Fibroblast of skin of back (primary cell): Measurements from ENCODE around the gene TAS2R41.
"Not testable (repeated sequence)": the region's sequence is repeated elsewhere in the genome, so short reads cannot be mapped to it uniquely, and the experiment has no call there.

Experiments
- DNase-seq: peaks from one replicate; pipeline ENCODE4 v3.0.0-alpha.2; 2013

The TAS2R41 gene

DNA sequence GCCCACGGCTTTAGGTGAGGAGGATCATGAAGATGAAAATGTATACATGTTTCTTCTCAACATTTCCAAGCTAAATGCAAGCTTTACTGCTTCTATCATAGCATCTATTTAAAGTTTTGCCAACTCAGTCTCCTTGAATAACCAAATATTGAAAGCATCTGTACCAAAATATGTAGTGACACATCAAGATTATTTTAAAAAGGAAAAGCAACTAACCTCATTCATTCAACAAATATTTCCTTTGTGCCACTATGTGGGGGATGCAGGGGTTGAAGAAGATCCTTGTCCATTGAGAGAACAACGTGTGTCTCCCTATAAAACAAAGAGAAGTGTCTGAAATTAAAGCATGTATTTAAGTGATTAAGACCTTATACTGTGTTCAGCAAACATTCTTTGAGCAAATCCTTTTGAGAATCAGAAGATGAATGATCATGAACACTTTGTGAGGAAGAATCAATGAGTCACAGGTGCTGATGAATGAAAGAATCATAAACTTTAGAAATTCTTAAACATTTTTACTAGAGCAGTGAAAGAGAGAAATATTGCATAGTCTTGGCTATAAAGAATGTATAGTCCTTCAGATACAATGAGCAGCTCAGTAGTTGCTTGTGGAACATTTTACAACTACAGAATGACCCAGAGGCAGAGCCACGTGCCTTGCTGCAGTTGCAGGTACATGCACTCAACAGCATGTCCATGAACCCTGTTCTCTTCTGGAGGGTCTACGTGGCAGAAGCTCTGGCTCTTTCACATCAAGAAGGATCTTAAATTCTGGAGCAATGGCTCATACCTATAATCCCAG lies 20.5 kb upstream of the TAS2R41 start:
- peak; percentile 85 for DNase-seq

- DNase-seq, result peak; percentile 68
These were observed 19.4 kb upstream of the TAS2R41 start for GRCh38 chr7:143458263-143458662.

DNA sequence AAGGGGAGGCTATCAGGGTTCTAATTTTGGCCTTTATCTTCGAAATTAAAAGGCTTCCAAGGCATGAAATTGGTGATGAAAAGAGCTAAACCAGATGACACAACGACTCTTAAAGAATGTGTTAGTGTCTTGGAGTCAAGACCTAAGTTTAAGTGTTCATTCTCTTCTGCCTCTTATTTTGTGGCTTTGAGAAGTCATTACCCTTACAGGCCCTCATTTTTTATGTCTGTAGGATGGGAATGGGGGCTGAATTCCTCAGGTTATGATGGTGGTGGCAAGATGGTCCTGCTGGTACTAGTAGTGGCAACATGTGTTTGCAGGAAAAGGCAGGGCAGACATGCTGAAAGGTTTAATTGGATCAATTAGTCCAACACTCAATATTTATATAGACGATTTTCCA lies 19.0 kb upstream of the TAS2R41 start:
- no peak for DNase-seq

- no peak for DNase-seq
These were observed 18.3 kb upstream of the TAS2R41 start for GRCh38 chr7:143459359-143459758.

DNA sequence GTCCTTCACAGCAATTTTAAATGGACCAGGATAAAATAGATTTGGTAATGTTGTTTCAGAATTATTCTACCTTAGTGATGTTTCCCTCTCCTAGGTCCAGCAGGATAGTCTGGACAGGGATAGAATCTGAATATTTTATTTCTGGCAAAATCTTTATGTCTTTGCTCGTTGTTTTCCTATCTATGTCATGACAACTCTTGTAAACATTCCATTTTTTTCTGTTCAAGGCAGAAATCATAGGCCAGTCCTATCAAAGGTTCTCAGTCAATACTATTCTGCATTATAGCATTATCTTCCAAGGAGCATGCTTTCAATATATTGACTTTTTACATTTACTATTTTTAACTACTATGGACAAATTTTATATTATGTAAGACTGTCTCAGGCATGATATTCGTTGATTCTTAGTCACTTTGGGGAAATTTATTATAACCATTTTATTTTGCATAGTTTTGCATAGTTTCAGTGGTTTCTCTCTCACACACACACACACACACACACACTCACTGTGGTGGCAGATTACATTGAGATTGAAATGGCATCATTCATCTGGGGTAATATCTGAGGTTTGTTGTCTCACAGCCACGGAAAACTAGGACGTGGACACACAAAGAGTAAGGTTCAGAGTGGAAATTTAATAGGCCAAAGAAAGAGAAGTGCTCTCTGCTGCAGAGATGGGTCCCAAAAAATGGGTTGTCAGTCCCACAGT lies 17.2 kb upstream of the TAS2R41 start:
- peak; percentile 25 for DNase-seq

DNA sequence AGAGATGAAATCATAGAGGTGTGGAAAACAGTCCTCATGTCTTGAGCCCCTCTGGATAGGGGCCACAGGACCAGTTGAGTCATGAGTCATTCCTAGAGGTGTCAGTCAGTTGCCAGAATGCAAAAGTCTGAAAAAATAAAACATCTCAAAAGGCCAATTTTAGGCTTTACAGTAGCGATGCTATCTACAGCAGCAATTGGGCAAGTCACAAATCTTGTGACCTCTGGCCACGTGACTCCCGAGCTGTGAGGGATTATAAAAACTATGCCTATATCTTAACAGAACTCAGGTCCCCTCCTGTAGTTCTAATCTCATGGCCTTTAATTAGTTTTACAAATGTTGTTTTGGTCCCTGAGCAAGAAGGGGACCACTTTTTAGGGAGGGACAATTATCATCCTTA lies 15.6 kb upstream of the TAS2R41 start:
- DNase-seq, result no peak

DNA sequence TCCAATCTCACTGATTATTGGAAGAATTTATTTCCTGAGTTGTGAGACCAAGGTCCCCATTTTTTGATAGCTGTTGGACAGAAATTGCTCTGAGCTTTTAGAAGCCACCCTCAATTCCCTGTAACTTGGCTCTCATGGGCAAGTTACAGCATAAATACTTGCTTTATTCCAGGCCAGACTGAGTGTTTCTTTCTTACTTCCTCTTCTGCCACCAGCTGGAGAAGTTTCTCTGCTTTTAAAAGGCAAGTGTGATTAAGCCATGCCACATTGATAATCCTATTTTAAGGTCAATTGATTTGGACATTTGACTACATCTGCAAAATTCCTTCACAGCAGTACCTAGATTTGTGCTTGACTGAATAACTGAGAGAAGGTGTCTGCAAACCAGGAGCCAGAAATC lies 14.1 kb upstream of the TAS2R41 start:
- DNase-seq, result no peak

GRCh38 chr7:143463957-143464356 lies 13.7 kb upstream of the TAS2R41 start:
- DNase-seq, result no peak

GRCh38 chr7:143467724-143468123 lies 9.9 kb upstream of the TAS2R41 start:
- no peak for DNase-seq

DNA sequence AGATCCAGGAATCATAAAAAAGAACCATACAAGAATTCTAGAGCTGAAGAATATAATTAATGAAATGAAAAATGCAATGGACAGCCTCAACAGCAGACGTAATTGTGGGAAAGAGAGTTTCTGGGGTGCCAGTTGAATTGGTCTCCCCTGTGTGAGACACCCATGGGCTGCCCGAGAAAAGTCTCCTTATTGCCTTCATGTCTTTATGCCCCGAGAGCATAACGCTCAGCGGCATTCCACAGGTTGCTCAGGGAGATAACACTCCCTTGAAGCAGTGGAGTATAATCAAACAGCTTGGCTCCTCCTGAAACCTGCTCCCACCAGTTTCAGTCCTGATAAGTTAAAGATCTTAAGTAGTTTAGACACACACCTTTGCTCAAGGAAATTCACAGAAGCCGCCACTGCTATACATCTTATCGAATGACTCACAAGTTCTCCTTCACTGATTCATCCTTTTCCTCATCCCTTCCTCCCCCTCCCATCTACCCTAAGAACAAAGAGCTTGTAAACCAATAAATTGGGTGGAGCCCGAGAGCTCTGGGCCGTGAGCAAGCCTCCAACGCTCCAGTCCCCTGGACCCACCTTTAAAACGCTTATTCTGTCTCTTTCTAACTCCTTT lies 5.5 kb upstream of the TAS2R41 start:
- not testable (repeated sequence) for DNase-seq

DNA sequence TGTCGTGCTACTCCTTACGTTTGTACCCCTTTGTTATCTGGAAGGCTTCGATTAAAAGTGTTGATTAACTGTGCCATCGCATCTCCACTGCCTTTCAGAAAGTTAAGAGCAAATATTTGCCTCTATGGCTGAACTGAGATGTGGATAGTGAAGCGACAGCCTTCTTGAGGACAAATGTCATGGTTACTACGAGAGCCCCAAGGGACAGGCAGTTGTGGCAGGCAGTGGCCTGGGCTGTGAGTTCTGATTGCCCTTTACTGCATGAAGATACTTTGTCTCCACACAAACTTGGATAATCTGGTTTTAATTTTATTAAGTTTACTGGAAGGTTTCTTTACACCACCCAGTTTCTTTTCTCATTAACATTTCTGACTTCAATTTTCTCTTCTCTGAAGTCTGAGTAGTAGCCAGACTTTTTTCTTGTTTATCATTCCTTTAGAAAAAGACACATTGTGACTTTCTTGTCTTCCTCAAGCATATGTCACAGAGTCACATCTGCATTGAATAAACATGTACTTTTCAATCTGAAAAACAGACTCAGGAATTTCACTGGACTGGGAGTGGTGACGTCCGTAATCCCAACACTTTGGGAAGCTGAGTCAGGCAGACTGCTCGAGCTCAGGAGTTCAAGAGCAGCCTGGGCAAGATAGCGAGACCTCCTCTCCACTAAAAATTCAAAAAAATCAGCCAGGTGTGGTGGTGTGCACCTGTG lies 1.5 kb downstream of the TAS2R41 start:
- DNase-seq, result peak; percentile 42

DNA sequence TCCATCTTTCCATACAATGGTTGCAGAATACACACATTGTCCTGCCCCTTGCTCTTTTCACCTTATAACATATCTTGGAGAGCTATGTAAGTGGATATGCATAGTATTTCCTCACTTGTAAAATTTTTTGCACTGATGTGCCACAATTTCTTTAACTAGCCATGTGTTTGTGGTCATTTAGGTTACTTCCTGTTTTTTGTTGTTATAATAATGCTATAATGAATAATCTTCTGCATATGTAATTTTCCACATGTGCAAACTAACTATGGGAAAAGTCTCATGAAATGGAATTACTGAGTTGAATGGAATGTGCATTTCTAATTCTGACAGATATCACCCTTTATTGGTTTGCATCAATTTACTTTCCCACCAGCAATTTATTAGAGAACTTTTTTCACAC lies 2.8 kb downstream of the TAS2R41 start:
- DNase-seq, result no peak

- peak; percentile 45 for DNase-seq
These were observed 6.4 kb downstream of the TAS2R41 start for GRCh38 chr7:143484119-143484518.

DNA sequence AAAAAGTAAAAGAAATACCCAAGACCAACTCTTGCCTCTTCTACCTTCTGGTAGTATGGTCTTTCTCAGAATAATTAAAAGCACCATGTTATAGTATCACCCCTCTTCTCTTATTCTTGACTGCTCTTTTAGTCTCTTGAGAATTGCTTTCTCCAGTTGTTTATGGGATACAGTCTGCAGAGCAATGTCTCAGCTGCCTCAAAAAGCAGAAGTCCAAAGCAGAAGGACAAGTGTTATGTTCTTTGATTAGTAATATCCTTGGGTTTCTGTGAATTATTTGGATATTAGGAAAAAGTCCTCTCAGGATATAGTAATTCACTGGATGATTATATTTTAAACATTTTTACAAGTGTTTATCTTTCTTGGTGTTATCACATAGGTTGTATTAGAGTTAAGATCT lies 7.4 kb downstream of the TAS2R41 start:
- no peak for DNase-seq

- peak; percentile 55 for DNase-seq
These were observed 7.8 kb downstream of the TAS2R41 start for GRCh38 chr7:143485500-143485899.

DNA sequence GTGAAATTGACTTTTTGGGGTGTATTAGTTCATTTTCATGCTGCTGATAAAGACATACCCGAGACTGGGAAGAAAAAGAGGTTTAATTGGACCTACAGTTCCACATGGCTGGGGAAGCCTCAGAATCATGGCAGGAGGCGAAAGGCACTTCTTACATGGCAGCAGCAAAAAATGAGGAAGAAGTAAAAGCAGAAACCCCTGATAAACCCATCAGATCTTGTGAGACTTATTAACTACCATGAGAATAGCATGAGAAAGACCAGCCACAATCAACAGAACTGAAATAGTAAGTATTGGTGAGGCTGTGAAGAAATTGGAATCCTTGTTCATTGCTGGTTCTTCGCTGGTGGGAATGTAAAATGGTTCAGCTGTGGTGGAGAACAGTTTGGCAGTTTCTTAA lies 8.6 kb downstream of the TAS2R41 start:
- DNase-seq, result not testable (repeated sequence)

DNA sequence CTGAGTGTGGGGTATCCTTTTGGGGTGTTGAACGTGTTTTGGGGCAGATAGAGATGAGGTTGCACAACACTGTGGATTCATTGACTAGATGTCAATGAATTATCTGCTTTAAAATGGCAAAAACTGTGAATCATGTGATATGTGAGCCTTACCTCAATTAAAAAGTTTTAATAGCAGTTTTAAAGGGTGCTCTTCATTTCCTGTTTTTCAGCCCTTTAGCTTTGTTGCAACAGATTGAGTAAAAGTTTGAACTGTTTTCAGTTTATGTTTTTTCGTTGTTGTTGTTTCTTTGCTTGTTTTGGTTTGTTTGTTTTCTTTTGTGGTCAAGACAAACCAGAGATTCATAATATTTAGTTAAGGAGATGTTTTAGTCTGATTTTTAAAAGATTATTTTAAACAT lies 9.4 kb downstream of the TAS2R41 start:
- no peak for DNase-seq

DNA sequence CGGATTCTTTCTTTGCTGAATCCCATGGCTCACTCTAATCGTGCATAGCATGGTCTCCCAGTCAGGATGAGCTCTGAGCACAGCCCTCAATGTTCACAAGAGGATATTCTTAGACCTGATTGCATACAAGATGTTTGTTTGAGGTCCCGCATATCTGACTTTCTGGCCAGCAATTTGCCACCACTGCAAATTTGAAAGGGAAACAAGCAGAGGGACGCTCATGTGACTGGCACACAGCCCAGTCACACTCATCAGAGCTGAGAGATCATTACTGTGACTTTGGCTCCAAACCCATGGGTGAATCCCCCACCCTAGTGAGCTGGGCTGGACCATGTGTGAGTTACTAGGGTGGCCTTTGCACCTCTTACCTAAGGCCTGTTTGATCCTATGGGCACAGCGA lies 9.9 kb downstream of the TAS2R41 start:
- peak; percentile 56 for DNase-seq

DNA sequence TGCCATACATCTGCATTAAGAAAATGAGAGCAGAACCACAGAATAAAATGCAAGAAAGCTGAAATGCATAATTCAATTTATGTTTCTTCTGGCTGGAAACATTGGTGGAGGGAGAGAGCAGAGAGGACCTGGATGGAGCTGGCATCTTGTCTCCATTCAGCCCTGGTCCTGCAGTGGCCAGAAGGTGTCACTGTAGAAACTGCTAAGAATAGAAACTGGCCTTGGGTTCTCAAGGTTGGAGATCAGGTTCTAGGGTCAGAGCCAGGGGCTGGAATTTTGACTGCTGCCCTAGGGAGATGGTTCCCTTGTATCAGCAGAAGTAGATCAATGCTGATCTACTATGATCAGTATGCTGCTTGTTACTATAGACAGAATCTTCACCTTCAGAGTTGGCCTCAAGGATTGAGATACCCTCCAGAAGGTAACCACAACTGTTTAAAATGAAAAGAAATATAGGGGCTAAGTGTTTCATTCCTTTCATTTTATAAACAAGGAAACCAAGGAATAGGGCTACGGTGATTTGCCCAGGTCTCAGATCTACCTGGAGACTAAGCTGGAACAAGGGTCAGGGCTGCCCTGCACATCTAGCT lies 13.1 kb downstream of the TAS2R41 start:
- no peak for DNase-seq

- DNase-seq, result peak; percentile 69
These were observed 14.4 kb downstream of the TAS2R41 start for GRCh38 chr7:143492043-143492471.

GRCh38 chr7:143492799-143493739 lies 15.4 kb downstream of the TAS2R41 start:
- DNase-seq, result peak; percentile 70
